ENCODE measurements around the gene AP5S1. TPM values are rescaled to one million over a fixed set of nuclear protein-coding genes. Genes with fewer than 3 reads are reported as not detected.

Gene AP5S1
- total and polyA plus RNA-seq, 2 of the 13 experiments (the other 11 are each of a cell fraction or from before 2014, with no cell fraction given): 7.9 to 23.2 TPM

- no peak for TF ChIP-seq ZNF318 (CRISPR knock-in tag; IDR thresholded peaks at IDR 0.05)
- TF ChIP-seq, protein P1, sequence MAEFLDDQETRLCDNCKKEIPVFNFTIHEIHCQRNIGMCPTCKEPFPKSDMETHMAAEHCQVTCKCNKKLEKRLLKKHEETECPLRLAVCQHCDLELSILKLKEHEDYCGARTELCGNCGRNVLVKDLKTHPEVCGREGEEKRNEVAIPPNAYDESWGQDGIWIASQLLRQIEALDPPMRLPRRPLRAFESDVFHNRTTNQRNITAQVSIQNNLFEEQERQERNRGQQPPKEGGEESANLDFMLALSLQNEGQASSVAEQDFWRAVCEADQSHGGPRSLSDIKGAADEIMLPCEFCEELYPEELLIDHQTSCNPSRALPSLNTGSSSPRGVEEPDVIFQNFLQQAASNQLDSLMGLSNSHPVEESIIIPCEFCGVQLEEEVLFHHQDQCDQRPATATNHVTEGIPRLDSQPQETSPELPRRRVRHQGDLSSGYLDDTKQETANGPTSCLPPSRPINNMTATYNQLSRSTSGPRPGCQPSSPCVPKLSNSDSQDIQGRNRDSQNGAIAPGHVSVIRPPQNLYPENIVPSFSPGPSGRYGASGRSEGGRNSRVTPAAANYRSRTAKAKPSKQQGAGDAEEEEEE (CRISPR knock-in tag; IDR thresholded peaks at IDR 0.05; ENCODE audit: borderline replicate concordance): no peak
- TF ChIP-seq REPIN1 (CRISPR knock-in tag; IDR thresholded peaks at IDR 0.05; ENCODE audit: borderline replicate concordance, low read depth): no peak
- TF ChIP-seq SALL2 (CRISPR knock-in tag; IDR thresholded peaks at IDR 0.05): peak; percentile 92
- TF ChIP-seq ZFP62 (CRISPR knock-in tag; IDR thresholded peaks at IDR 0.05): peak; percentile 72; the same call in 1 of the 2 replicates
- peak; percentile 8; the same call in 1 of the 2 replicates for TF ChIP-seq ZNF234 (CRISPR knock-in tag; conservative IDR thresholded peaks at IDR 0.05)
- peak; percentile 59; the same call in 1 of the 2 replicates for TF ChIP-seq MTA1 (CRISPR knock-in tag; IDR thresholded peaks at IDR 0.05; ENCODE audit: borderline replicate concordance)
- peak; percentile 88 for TF ChIP-seq XBP1 (CRISPR knock-in tag; IDR thresholded peaks at IDR 0.05)
- TF ChIP-seq LCORL (IDR thresholded peaks at IDR 0.05): no peak
- 0 out of 2 replicates have a peak, but pooled peaks have one; percentile 81 for TF ChIP-seq LCORL (CRISPR knock-in tag; IDR thresholded peaks at IDR 0.05)
- TF ChIP-seq, protein P2, sequence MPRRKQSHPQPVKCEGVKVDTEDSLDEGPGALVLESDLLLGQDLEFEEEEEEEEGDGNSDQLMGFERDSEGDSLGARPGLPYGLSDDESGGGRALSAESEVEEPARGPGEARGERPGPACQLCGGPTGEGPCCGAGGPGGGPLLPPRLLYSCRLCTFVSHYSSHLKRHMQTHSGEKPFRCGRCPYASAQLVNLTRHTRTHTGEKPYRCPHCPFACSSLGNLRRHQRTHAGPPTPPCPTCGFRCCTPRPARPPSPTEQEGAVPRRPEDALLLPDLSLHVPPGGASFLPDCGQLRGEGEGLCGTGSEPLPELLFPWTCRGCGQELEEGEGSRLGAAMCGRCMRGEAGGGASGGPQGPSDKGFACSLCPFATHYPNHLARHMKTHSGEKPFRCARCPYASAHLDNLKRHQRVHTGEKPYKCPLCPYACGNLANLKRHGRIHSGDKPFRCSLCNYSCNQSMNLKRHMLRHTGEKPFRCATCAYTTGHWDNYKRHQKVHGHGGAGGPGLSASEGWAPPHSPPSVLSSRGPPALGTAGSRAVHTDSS (CRISPR knock-in tag; conservative IDR thresholded peaks at IDR 0.05): 0 out of 2 replicates have a peak, but pooled peaks have one; percentile 66
- 0 out of 2 replicates have a peak, but pooled peaks have one; percentile 9 for TF ChIP-seq MZF1 (CRISPR knock-in tag; IDR thresholded peaks at IDR 0.05; ENCODE audit: borderline replicate concordance)
Measured at GRCh38 chr20:3846378-3846739, 26.0 kb downstream of the AP5S1 start (continued).

Data from HepG2 (cell line).